ENCODE data around the gene ESPN.

DNA sequence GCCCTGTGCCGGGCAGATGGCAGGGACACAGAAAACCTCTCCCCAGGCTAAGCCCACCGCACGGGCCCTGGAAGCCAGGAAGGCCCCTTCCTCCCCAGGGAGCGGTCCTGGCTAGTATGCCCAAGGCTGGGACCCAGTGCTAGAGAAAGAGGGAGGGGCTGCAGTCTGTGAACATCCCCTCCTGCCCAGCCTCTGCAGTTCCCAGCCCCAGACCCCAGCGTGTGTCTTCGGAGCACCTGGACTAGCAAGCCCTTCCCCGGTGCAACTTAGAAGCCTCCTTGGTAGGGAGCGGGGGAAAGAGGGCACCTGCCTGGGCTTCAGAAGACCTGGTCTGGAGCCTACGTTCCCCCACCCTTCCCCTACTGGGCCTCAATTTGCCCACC is 64.8 kb downstream of the ESPN start:
- no peak for TF ChIP-seq POLR2A (IDR thresholded peaks at IDR 0.05)
- TF ChIP-seq, protein P1, sequence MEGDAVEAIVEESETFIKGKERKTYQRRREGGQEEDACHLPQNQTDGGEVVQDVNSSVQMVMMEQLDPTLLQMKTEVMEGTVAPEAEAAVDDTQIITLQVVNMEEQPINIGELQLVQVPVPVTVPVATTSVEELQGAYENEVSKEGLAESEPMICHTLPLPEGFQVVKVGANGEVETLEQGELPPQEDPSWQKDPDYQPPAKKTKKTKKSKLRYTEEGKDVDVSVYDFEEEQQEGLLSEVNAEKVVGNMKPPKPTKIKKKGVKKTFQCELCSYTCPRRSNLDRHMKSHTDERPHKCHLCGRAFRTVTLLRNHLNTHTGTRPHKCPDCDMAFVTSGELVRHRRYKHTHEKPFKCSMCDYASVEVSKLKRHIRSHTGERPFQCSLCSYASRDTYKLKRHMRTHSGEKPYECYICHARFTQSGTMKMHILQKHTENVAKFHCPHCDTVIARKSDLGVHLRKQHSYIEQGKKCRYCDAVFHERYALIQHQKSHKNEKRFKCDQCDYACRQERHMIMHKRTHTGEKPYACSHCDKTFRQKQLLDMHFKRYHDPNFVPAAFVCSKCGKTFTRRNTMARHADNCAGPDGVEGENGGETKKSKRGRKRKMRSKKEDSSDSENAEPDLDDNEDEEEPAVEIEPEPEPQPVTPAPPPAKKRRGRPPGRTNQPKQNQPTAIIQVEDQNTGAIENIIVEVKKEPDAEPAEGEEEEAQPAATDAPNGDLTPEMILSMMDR (IDR thresholded peaks at IDR 0.05) = no peak
- no peak for TF ChIP-seq POLR2AphosphoS5 (IDR thresholded peaks at IDR 0.05)

All from gastroesophageal sphincter (tissue), 3 donors.